Upper lobe of left lung (tissue), 4 donors: ENCODE results near the gene CSRP1.

Experiments
- CTCF ChIP-seq, 6 experiments: fragments of 450-650 bp in 4 of 6; fragments of 200-600 bp in 2 of 6; sonication (generic) in 2 of 6; IDR thresholded peaks; one replicate each; pipeline ENCODE4 v1.5.1; 2016 to 2019; ENCODE audit warnings: antibody characterized with exemption in 6 of 6
- POLR2A ChIP-seq, 4 donors: fragments of 450-650 bp; IDR thresholded peaks; one replicate each; pipeline ENCODE4 v1.5.1; 2016 to 2017; ENCODE audit warnings: antibody characterized with exemption in 4 of 4, mild to moderate bottlenecking in 2 of 4
- POLR2AphosphoS5 ChIP-seq, 2 donors: sonication (generic); formaldehyde crosslinking; IDR thresholded peaks; one replicate each; pipeline ENCODE4 v1.5.1; 2017; ENCODE audit warnings: antibody characterized with exemption in 2 of 2

- TF ChIP-seq POLR2AphosphoS5 (IDR thresholded peaks at IDR 0.05), result no peak
- no peak for TF ChIP-seq CTCF (IDR thresholded peaks at IDR 0.05)
- TF ChIP-seq POLR2A (IDR thresholded peaks at IDR 0.05), result no peak
These were observed 41.1 kb downstream of the CSRP1 start for GRCh38 chr1:201465698-201466290.
